Right lobe of liver (tissue), 4 donors: ENCODE data around the gene TIMP2.

Experiments
- CTCF ChIP-seq, 4 donors: fragments of 200-600 bp in 3 of 4; fragments of 450-650 bp in 1 of 4; IDR thresholded peaks; one replicate each; pipeline versions ENCODE4 v1.5.1 to v1.8.0; 2016 to 2022; ENCODE audit warnings: antibody characterized with exemption in 4 of 4, mild to moderate bottlenecking in 2 of 4
- POLR2A ChIP-seq: fragments of 450-650 bp; IDR thresholded peaks from one replicate; pipeline ENCODE4 v1.6.1; 2017; ENCODE audit warnings: antibody characterized with exemption, mild to moderate bottlenecking
- donor health status: DM: no; HTN: no; CAD: no.
- donor health status: DM: no; HTN: no; CAD: no.
- donor health status: DM: no; HTN: yes; CAD: no.

GRCh38 chr17:78962345-78962983 is 37.3 kb upstream of the TIMP2 start:
- TF ChIP-seq CTCF (IDR thresholded peaks at IDR 0.05) (no peak), POLR2A (no peak)
